ENCODE results near the gene PDZD4. TPM values are rescaled to one million over a fixed set of nuclear protein-coding genes. Genes with fewer than 3 reads are reported as not detected.

Gene PDZD4
- polyA plus RNA-seq, 1 donor (not counting 4 experiments of a cell fraction or from before 2014, with no cell fraction given), result 0.05 TPM

DNA sequence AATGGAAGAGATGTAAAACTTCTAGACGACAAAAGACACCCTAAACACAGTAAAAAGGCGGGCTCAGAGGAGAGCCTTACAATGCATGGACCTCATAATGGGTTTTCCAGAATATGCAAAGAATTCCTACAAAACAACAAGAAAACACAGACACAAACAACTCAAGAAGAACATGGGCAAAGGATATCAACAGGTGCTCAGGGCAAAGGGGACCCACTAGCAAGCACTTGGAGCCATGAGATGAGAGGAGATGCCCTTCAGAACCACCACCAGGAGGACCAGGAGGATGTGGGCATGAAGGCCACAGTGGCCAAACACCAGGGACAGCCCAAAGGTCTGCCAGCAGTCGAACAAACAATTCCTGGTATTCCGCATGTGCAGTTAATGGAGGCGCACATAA, 17.2 kb downstream of the PDZD4 start:
- no peaks in the 10 kb centered on the region for H3K9me3 ChIP-seq (ENCODE audit: control insufficient read depth, low read depth, low read length)
- dilution Hi-C loops (cut with MboI; ENCODE audit: extremely low pct_ligation_motif_present, low sequenced_read_pairs), result no loop called here
- FAIRE-seq (no peak), DNase-seq (ENCODE audit: low read depth, low spot score) (no peak)
- no peak overlapping the region for H3K4me3 ChIP-seq (ENCODE audit: control insufficient read depth in 2 of 3, extremely low read depth in 1 of 3, insufficient read depth in 2 of 3, low read depth in 1 of 3, low read length in 3 of 3)
- H2AFZ ChIP-seq (ENCODE audit: control insufficient read depth, low read length), result no peak overlapping the region
- H3K9me1 ChIP-seq (ENCODE audit: control insufficient read depth, extremely low read depth, insufficient read depth, low read length), result no peaks in the 10 kb centered on the region
- no peak for TF ChIP-seq EZH2 (IDR thresholded peaks at IDR 0.05; ENCODE audit: low read length)
- TF ChIP-seq, protein P1, sequence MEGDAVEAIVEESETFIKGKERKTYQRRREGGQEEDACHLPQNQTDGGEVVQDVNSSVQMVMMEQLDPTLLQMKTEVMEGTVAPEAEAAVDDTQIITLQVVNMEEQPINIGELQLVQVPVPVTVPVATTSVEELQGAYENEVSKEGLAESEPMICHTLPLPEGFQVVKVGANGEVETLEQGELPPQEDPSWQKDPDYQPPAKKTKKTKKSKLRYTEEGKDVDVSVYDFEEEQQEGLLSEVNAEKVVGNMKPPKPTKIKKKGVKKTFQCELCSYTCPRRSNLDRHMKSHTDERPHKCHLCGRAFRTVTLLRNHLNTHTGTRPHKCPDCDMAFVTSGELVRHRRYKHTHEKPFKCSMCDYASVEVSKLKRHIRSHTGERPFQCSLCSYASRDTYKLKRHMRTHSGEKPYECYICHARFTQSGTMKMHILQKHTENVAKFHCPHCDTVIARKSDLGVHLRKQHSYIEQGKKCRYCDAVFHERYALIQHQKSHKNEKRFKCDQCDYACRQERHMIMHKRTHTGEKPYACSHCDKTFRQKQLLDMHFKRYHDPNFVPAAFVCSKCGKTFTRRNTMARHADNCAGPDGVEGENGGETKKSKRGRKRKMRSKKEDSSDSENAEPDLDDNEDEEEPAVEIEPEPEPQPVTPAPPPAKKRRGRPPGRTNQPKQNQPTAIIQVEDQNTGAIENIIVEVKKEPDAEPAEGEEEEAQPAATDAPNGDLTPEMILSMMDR (optimal IDR thresholded peaks at IDR 0.05 in 1 of 3, IDR thresholded peaks at IDR 0.05 in 1 of 3, conservative IDR thresholded peaks at IDR 0.05 in 1 of 3; ENCODE audit: extremely low read depth in 1 of 3, insufficient read depth in 2 of 3, low read length in 3 of 3), result no peak
- no peaks in the 10 kb centered on the region for H3K79me2 ChIP-seq (ENCODE audit: control insufficient read depth, insufficient read depth, low read length)
- H3K27me3 ChIP-seq (ENCODE audit: control insufficient read depth, extremely low read depth, insufficient read depth, low read length), result peaks cover 3% of the 10 kb centered on the region
- H3K27ac ChIP-seq (ENCODE audit: control insufficient read depth, insufficient read depth, low read length), result no peak overlapping the region
- H4K20me1 ChIP-seq (ENCODE audit: control insufficient read depth, extremely low read depth, insufficient read depth, low read length), result no peaks in the 10 kb centered on the region
- H3K4me1 ChIP-seq (ENCODE audit: control insufficient read depth, extremely low read depth, insufficient read depth, low read length), result no peaks in the 10 kb centered on the region
- H3K36me3 ChIP-seq (ENCODE audit: control insufficient read depth in 2 of 2, extremely low read depth in 1 of 2, insufficient read depth in 2 of 2, low read length in 2 of 2), result no peaks in the 10 kb centered on the region
- no peak overlapping the region for H3K4me2 ChIP-seq (ENCODE audit: control insufficient read depth, extremely low read depth, insufficient read depth, low read depth, low read length)
- H3K9ac ChIP-seq (ENCODE audit: control insufficient read depth, extremely low read depth, insufficient read depth, low read length), result no peak overlapping the region

DNA sequence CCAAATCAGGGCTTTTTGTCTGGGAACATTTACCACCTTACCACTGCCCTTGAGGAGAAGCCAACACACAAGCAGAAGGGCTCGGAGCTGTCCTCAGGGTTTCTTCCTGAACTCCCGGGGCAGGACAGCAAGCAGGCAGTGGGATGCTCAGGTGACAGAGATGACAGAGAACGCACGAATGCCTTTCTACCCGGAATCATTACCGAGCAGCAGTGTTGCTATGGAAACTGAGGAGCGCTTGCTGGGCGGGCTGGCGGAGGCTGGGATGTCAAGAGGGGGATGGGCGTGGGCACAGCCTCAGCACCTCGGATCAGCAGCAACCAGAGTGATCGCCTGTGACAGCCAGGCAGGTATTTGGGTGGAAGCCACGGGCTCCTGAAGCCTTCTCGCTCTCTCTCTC, 18.1 kb downstream of the PDZD4 start:
- Histone ChIP-seq H3K9me1 (ENCODE audit: control insufficient read depth, extremely low read depth, insufficient read depth, low read length) (no peaks in the 10 kb centered on the region), H3K4me1 (ENCODE audit: control insufficient read depth, extremely low read depth, insufficient read depth, low read length) (no peaks in the 10 kb centered on the region), H4K20me1 (ENCODE audit: control insufficient read depth, extremely low read depth, insufficient read depth, low read length) (no peaks in the 10 kb centered on the region), H2AFZ (ENCODE audit: control insufficient read depth, low read length) (no peak overlapping the region), H3K79me2 (ENCODE audit: control insufficient read depth, insufficient read depth, low read length) (no peaks in the 10 kb centered on the region), H3K9ac (ENCODE audit: control insufficient read depth, extremely low read depth, insufficient read depth, low read length) (no peak overlapping the region), H3K27ac (ENCODE audit: control insufficient read depth, insufficient read depth, low read length) (no peak overlapping the region), H3K9me3 (ENCODE audit: control insufficient read depth, low read depth, low read length) (no peaks in the 10 kb centered on the region), H3K27me3 (ENCODE audit: control insufficient read depth, extremely low read depth, insufficient read depth, low read length) (peaks cover 3% of the 10 kb centered on the region), H3K4me3 (ENCODE audit: control insufficient read depth in 2 of 3, extremely low read depth in 1 of 3, insufficient read depth in 2 of 3, low read depth in 1 of 3, low read length in 3 of 3) (no peak overlapping the region), H3K36me3 (ENCODE audit: control insufficient read depth in 2 of 2, extremely low read depth in 1 of 2, insufficient read depth in 2 of 2, low read length in 2 of 2) (no peaks in the 10 kb centered on the region), H3K4me2 (ENCODE audit: control insufficient read depth, extremely low read depth, insufficient read depth, low read depth, low read length) (no peak overlapping the region)
- FAIRE-seq (no peak), DNase-seq (ENCODE audit: low read depth, low spot score) (no peak)
- TF ChIP-seq, protein P1 (optimal IDR thresholded peaks at IDR 0.05 in 1 of 3, IDR thresholded peaks at IDR 0.05 in 1 of 3, conservative IDR thresholded peaks at IDR 0.05 in 1 of 3; ENCODE audit: extremely low read depth in 1 of 3, insufficient read depth in 2 of 3, low read length in 3 of 3), result no peak
- TF ChIP-seq EZH2 (IDR thresholded peaks at IDR 0.05; ENCODE audit: low read length), result no peak
- dilution Hi-C loops (cut with MboI; ENCODE audit: extremely low pct_ligation_motif_present, low sequenced_read_pairs), result no loop called here

Data from keratinocyte (primary cell).